ENCODE data around the gene ABTB1.

- no peak for TF ChIP-seq CTCF (IDR thresholded peaks at IDR 0.05)
- TF ChIP-seq SIN3A (IDR thresholded peaks at IDR 0.05; ENCODE audit: borderline replicate concordance, insufficient read depth, low read depth, low read length), result no peak
- TF ChIP-seq POLR2AphosphoS5 (IDR thresholded peaks at IDR 0.05; ENCODE audit: low read depth, low read length), result no peak
- TF ChIP-seq, protein P1, sequence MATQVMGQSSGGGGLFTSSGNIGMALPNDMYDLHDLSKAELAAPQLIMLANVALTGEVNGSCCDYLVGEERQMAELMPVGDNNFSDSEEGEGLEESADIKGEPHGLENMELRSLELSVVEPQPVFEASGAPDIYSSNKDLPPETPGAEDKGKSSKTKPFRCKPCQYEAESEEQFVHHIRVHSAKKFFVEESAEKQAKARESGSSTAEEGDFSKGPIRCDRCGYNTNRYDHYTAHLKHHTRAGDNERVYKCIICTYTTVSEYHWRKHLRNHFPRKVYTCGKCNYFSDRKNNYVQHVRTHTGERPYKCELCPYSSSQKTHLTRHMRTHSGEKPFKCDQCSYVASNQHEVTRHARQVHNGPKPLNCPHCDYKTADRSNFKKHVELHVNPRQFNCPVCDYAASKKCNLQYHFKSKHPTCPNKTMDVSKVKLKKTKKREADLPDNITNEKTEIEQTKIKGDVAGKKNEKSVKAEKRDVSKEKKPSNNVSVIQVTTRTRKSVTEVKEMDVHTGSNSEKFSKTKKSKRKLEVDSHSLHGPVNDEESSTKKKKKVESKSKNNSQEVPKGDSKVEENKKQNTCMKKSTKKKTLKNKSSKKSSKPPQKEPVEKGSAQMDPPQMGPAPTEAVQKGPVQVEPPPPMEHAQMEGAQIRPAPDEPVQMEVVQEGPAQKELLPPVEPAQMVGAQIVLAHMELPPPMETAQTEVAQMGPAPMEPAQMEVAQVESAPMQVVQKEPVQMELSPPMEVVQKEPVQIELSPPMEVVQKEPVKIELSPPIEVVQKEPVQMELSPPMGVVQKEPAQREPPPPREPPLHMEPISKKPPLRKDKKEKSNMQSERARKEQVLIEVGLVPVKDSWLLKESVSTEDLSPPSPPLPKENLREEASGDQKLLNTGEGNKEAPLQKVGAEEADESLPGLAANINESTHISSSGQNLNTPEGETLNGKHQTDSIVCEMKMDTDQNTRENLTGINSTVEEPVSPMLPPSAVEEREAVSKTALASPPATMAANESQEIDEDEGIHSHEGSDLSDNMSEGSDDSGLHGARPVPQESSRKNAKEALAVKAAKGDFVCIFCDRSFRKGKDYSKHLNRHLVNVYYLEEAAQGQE (IDR thresholded peaks at IDR 0.05; ENCODE audit: insufficient read depth in 1 of 2, low read depth in 2 of 2, low read length in 1 of 2), result no peak
- TF ChIP-seq TCF7L2 (IDR thresholded peaks at IDR 0.05; ENCODE audit: low read depth, low read length), result no peak
Measured at GRCh38 chr3:127714866-127715265, 42.1 kb downstream of the ABTB1 start.

All from Panc1 (cell line).